ENCODE results near the gene ARL5A.

GRCh38 chr2:151833984-151834383 is 5.8 kb upstream of the ARL5A start:
- no peak for TF ChIP-seq ZNF274 (IDR thresholded peaks at IDR 0.05; ENCODE audit: low read depth, low read length)
- no peak for TF ChIP-seq SUZ12 (IDR thresholded peaks at IDR 0.05; ENCODE audit: extremely low read depth, insufficient read depth, insufficient read length)
- no peak for TF ChIP-seq YY1 (IDR thresholded peaks at IDR 0.05; ENCODE audit: insufficient read depth, insufficient read length)
